IPS-15b (cell line): ENCODE measurements around the gene DYNC2LI1.

Experiments
- H3K27me3 ChIP-seq: one replicate; pipeline ENCODE4 v1.6.1; 2013; ENCODE audit warnings: low read length; ENCODE audit not compliant: control insufficient read depth, insufficient read depth
- H3K36me3 ChIP-seq: one replicate; pipeline ENCODE4 v1.6.1; 2013; ENCODE audit warnings: low read length; ENCODE audit not compliant: control insufficient read depth, insufficient read depth
- H3K4me1 ChIP-seq: one replicate; pipeline ENCODE4 v1.6.1; 2013; ENCODE audit warnings: mild to moderate bottlenecking, low read length; ENCODE audit not compliant: control insufficient read depth, insufficient read depth
- H3K4me3 ChIP-seq: one replicate; pipeline ENCODE4 v1.5.1; 2013; ENCODE audit warnings: low read depth, low read length
- H3K9ac ChIP-seq: one replicate; pipeline ENCODE4 v1.6.1; 2013; ENCODE audit warnings: low read depth, mild to moderate bottlenecking, low read length
- H3K9me3 ChIP-seq: one replicate; pipeline ENCODE4 v1.6.1; 2013; ENCODE audit warnings: mild to moderate bottlenecking, low read length; ENCODE audit not compliant: control insufficient read depth, insufficient read depth

The DYNC2LI1 gene

DNA sequence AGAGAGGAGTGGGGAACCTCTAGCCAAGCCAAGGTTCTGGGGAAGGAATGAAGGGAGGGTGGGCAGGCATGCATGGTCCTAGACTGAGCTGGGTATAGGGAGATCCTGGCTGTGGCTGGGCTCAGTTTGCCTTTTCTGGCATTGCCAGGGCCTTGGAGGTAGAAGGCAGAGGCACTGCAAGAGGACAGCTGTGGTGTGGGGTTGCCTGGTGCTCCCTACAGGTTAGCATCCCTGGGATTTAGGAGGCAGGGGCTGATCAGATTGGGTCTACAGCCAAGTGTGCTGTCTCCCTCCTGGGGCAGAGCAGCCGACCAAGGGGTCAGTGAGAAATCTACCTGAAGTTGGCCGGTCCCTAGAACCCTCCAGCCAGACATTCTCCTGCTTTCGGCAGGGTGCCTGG lies 80.8 kb downstream of the DYNC2LI1 start:
- Histone ChIP-seq H3K4me3 (no peak overlapping the region), H3K9me3 (no peaks in the 10 kb centered on the region), H3K9ac (no peak overlapping the region), H3K4me1 (no peaks in the 10 kb centered on the region), H3K36me3 (no peaks in the 10 kb centered on the region), H3K27me3 (peaks cover 26% of the 10 kb centered on the region)

DNA sequence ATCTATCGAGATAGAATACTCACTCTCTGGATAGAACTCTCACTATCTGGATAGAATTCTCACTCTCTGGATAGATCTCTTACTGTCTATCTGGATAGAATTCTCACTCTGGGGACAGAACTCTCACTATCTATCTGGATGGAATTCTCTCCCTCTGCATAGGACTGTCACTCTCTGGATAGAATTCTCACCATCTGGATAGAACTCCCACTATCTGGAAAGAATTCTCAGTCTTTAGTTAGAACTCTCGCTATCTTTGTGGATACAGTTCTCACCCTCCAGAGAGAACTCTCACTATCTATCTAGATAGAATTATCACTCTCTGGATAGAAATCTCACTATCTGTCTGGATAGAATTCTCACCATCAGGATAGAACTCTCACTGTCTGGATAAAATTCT lies 81.5 kb downstream of the DYNC2LI1 start:
- H3K4me3 ChIP-seq, result no peak overlapping the region
- H3K4me1 ChIP-seq, result no peaks in the 10 kb centered on the region
- no peaks in the 10 kb centered on the region for H3K36me3 ChIP-seq
- no peaks in the 10 kb centered on the region for H3K9me3 ChIP-seq
- H3K9ac ChIP-seq, result no peak overlapping the region
- H3K27me3 ChIP-seq, result peaks cover 26% of the 10 kb centered on the region
